PFSK-1 (cell line): ENCODE measurements around the gene OR10A2.

Experiments
- POLR2AphosphoS5 ChIP-seq: IDR thresholded peaks from 2 replicates; pipeline ENCODE4 v1.6.1; 2012; ENCODE audit warnings: low read depth, mild to moderate bottlenecking, control low read depth, low read length, moderate library complexity
- SIN3A ChIP-seq: IDR thresholded peaks from 2 replicates; pipeline ENCODE4 v1.6.1; 2012; ENCODE audit warnings: mild to moderate bottlenecking, low read length, moderate library complexity, borderline replicate concordance; ENCODE audit not compliant: insufficient read depth
- TF ChIP-seq, protein P1 (sequence below), 2 experiments: IDR thresholded peaks; 2 replicates each; pipeline versions ENCODE4 v1.6.1 to v1.8.0; 2011 to 2012; ENCODE audit warnings: low read depth in 2 of 2, low read length in 2 of 2, control low read depth in 1 of 2, inconsistent platforms in 1 of 2, mild to moderate bottlenecking in 1 of 2, moderate library complexity in 1 of 2; ENCODE audit not compliant: insufficient read depth in 1 of 2

DNA sequence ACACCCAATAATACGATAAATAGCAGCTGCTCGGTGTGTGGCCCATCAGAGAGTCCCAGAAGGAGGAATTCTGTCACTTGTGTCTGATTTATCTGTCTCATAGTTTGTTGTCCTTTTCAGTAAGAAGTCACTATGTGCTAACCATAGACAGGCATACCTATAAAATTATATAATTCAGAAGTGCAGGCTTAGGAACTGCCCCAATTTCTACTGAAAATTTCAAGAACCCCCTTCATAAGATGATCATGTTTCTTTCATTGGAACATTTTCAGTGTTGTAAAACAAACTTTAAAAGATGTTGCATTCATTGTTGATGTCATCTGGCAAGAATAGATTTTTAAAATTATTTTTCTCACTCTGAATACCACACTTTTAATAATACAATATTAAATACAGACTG, 29.5 kb downstream of the OR10A2 start, which contains the start of gene OR2D2:
- TF ChIP-seq, protein P1, sequence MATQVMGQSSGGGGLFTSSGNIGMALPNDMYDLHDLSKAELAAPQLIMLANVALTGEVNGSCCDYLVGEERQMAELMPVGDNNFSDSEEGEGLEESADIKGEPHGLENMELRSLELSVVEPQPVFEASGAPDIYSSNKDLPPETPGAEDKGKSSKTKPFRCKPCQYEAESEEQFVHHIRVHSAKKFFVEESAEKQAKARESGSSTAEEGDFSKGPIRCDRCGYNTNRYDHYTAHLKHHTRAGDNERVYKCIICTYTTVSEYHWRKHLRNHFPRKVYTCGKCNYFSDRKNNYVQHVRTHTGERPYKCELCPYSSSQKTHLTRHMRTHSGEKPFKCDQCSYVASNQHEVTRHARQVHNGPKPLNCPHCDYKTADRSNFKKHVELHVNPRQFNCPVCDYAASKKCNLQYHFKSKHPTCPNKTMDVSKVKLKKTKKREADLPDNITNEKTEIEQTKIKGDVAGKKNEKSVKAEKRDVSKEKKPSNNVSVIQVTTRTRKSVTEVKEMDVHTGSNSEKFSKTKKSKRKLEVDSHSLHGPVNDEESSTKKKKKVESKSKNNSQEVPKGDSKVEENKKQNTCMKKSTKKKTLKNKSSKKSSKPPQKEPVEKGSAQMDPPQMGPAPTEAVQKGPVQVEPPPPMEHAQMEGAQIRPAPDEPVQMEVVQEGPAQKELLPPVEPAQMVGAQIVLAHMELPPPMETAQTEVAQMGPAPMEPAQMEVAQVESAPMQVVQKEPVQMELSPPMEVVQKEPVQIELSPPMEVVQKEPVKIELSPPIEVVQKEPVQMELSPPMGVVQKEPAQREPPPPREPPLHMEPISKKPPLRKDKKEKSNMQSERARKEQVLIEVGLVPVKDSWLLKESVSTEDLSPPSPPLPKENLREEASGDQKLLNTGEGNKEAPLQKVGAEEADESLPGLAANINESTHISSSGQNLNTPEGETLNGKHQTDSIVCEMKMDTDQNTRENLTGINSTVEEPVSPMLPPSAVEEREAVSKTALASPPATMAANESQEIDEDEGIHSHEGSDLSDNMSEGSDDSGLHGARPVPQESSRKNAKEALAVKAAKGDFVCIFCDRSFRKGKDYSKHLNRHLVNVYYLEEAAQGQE (IDR thresholded peaks at IDR 0.05; ENCODE audit: insufficient read depth in 1 of 2, low read depth in 2 of 2, low read length in 2 of 2): no peak
- TF ChIP-seq SIN3A (no peak), POLR2AphosphoS5 (no peak)
